ENCODE data around the gene KLHDC10. TPM values are rescaled to one million over a fixed set of nuclear protein-coding genes. Genes with fewer than 3 reads are reported as not detected.

KLHDC10 gene
- total and polyA plus RNA-seq, 2 donors (not counting 1 experiment from before 2014, with no cell fraction given): 7.1 to 25.7 TPM

GRCh38 chr7:130149281-130150139 lies 79.2 kb downstream of the KLHDC10 start:
- ChIA-PET CTCF (interaction anchor here (0.7 to 1.4 kb wide), 2 partner anchors 14 to 15 kb away, joined by 3 read pairs; no protein-coding TSS in a partner anchor), POLR2A (interaction anchor here (0.8 to 2.1 kb wide), 2 partner anchors 8 to 12 kb away, joined by 3 to 15 read pairs; no protein-coding TSS in a partner anchor)
- Histone ChIP-seq H4K20me1 (ENCODE audit: control insufficient read depth, insufficient read depth, low read length, poor library complexity, severe bottlenecking) (no peaks in the 10 kb centered on the region), H2AFZ (ENCODE audit: insufficient read depth, low read depth, low read length, poor library complexity, severe bottlenecking) (peak overlapping the region; percentile 81), H3K4me2 (replicated peaks; ENCODE audit: low read depth, low read length, poor library complexity, severe bottlenecking) (peak overlapping the region; percentile 80), H3K36me3 (replicated peaks in 1 of 2; ENCODE audit: control extremely low read depth in 1 of 2, control insufficient read depth in 1 of 2, extremely low read depth in 1 of 2, insufficient read depth in 2 of 2, low read length in 1 of 2) (no peaks in the 10 kb centered on the region), H3K4me3 (ENCODE audit: control extremely low read depth in 1 of 5, extremely low read depth in 1 of 5, insufficient read depth in 1 of 5, low read depth in 2 of 5, low read length in 4 of 5) (peak overlapping the region in 3 of 5 experiments; percentile 8 to 34 (median 29)), H3K4me1 (ENCODE audit: control insufficient read depth in 2 of 2, insufficient read depth in 2 of 2, low read length in 2 of 2) (peaks cover 34 to 75% of the 10 kb centered on the region in 2 donors), H3K9ac (ENCODE audit: low read length) (peak overlapping the region; percentile 32), H3K79me2 (ENCODE audit: control insufficient read depth, insufficient read depth, low read length) (peaks cover 7% of the 10 kb centered on the region), H3K27me3 (replicated peaks in 1 of 4; ENCODE audit: control extremely low read depth in 1 of 4, control insufficient read depth in 3 of 4, insufficient read depth in 4 of 4, low read length in 3 of 4) (no peaks in the 10 kb centered on the region), H3K27ac (ENCODE audit: low read length in 2 of 2) (peak overlapping the region; percentile 76 to 82), H3K9me3 (ENCODE audit: control extremely low read depth in 1 of 3, control insufficient read depth in 2 of 3, insufficient read depth in 1 of 3, low read length in 2 of 3) (peaks cover 0 to 22% (median 7%) of the 10 kb centered on the region in 3 donors)
- no peaks in the 10 kb centered on the region for H3K9me3 Mint-ChIP-seq (ENCODE audit: insufficient read depth)
- ATAC-seq (ENCODE audit: low read depth) (peak; percentile 79), DNase-seq (peak; percentile 83)
- no peaks in the 10 kb centered on the region for H3K27me3 Mint-ChIP-seq
- peak overlapping the region; percentile 95 for H3K27ac Mint-ChIP-seq
- WGBS (ENCODE audit: insufficient coverage): 20% methylated on average over 19 of the region's 20 CpGs
- peak overlapping the region; percentile 77 for H3K4me3 Mint-ChIP-seq
- TF ChIP-seq CTCF (IDR thresholded peaks at IDR 0.05) (no peak), EZH2 (IDR thresholded peaks at IDR 0.05; ENCODE audit: borderline replicate concordance, insufficient read depth, low read depth, low read length, poor library complexity, severe bottlenecking) (no peak)
- intact Hi-C loops (cut with micrococcal nuclease): loop anchor here (1.0 kb wide), 2 partner anchors 56 to 79 kb away; partner anchors contain the start of genes KLHDC10 and TMEM209
- peaks cover 48% of the 10 kb centered on the region for H3K4me1 Mint-ChIP-seq

Measured in B cell (primary cell).